Tibial nerve (tissue), 4 donors: ENCODE measurements around the gene NBAS. TPM values are rescaled to one million over a fixed set of nuclear protein-coding genes. Genes with fewer than 3 reads are reported as not detected.

Experiments
- DNase-seq, 2 donors: peaks; one replicate each; pipeline ENCODE4 v3.0.0-alpha.2; 2019; ENCODE audit warnings: low spot score in 2 of 2
- H3K27ac ChIP-seq, 4 donors: fragments of 200-600 bp; sonication (generic) in 3 of 4; one replicate each; pipeline ENCODE4 v1.5.1; 2017 to 2019; ENCODE audit warnings: mild to moderate bottlenecking in 1 of 4
- H3K27me3 ChIP-seq, 2 donors: fragments of 200-600 bp; sonication (generic) in 1 of 2; one replicate each; pipeline versions ENCODE4 v1.5.1 to v1.6.0; 2017 to 2019
- H3K36me3 ChIP-seq, 3 donors: fragments of 200-600 bp; sonication (generic); one replicate each; pipeline ENCODE4 v1.5.1; 2018 to 2019
- H3K4me1 ChIP-seq, 4 donors: fragments of 200-600 bp; sonication (generic) in 3 of 4; one replicate each; pipeline ENCODE4 v1.5.1; 2017 to 2019
- H3K4me3 ChIP-seq, 4 donors: fragments of 200-600 bp; sonication (generic) in 3 of 4; one replicate each; pipeline ENCODE4 v1.5.1; 2017 to 2019; ENCODE audit warnings: mild to moderate bottlenecking in 1 of 4, moderate library complexity in 1 of 4
- H3K9me3 ChIP-seq, 4 donors: fragments of 200-600 bp; sonication (generic) in 3 of 4; one replicate each; pipeline ENCODE4 v1.5.1; 2017 to 2019
- EP300 ChIP-seq, 2 donors: sonication (generic); formaldehyde crosslinking; IDR thresholded peaks; one replicate each; pipeline ENCODE4 v1.6.1; 2017; ENCODE audit warnings: antibody characterized with exemption in 2 of 2, mild to moderate bottlenecking in 1 of 2
- POLR2A ChIP-seq, 2 donors: fragments of 450-650 bp; IDR thresholded peaks; one replicate each; pipeline ENCODE4 v1.6.1; 2017; ENCODE audit warnings: antibody characterized with exemption in 2 of 2, mild to moderate bottlenecking in 2 of 2, moderate library complexity in 2 of 2
- WGBS, 2 donors: methylation state at CpG; one replicate each; pipeline ENCODE4 v1.1.5; 2018; 5-methylcytosine and 5-hydroxymethylcytosine counted together
- total RNA-seq, 4 donors: library from RNA; depleted of rRNA; stranded (reverse); fragments of >200 nt; gene quantifications; one replicate each; pipeline ENCODE4 v1.1.0, GENCODE V29; 2016
- TF ChIP-seq, protein P1 (sequence below), 5 experiments: fragments of 200-600 bp in 3 of 5; fragments of 450-650 bp in 2 of 5; sonication (generic) in 3 of 5; IDR thresholded peaks; one replicate each; pipeline ENCODE4 v1.5.1; 2016 to 2019; ENCODE audit warnings: antibody characterized with exemption in 5 of 5, mild to moderate bottlenecking in 3 of 5, moderate library complexity in 2 of 5

Gene NBAS
- total RNA-seq, 4 donors from 2014 or later, result 49.0 to 59.1 (median 55.1) TPM

DNA sequence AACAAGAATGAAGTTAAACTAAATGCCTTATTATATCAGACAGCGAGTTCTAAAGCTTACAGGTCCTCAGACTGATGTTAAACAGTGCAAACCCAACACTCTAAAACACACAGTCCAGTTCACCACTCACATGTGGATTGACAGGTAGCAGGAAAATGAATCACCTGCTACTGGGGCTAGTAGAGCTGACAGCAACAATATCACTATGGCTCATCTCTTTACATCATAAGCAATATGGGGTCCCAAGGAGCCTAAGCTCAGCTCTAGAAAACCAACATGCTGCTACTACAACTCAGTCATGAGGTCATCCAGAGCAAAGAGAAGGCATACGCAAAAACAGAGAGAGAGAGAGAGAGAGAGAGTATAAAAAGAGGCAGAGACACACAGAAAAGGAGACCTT, 145.4 kb downstream of the NBAS start:
- H3K4me3 ChIP-seq, result no peak overlapping the region
- DNase-seq, result no peak
- TF ChIP-seq, protein P1, sequence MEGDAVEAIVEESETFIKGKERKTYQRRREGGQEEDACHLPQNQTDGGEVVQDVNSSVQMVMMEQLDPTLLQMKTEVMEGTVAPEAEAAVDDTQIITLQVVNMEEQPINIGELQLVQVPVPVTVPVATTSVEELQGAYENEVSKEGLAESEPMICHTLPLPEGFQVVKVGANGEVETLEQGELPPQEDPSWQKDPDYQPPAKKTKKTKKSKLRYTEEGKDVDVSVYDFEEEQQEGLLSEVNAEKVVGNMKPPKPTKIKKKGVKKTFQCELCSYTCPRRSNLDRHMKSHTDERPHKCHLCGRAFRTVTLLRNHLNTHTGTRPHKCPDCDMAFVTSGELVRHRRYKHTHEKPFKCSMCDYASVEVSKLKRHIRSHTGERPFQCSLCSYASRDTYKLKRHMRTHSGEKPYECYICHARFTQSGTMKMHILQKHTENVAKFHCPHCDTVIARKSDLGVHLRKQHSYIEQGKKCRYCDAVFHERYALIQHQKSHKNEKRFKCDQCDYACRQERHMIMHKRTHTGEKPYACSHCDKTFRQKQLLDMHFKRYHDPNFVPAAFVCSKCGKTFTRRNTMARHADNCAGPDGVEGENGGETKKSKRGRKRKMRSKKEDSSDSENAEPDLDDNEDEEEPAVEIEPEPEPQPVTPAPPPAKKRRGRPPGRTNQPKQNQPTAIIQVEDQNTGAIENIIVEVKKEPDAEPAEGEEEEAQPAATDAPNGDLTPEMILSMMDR (IDR thresholded peaks at IDR 0.05), result no peak
- TF ChIP-seq EP300 (IDR thresholded peaks at IDR 0.05), result no peak
- TF ChIP-seq POLR2A (IDR thresholded peaks at IDR 0.05), result no peak
- H3K4me1 ChIP-seq, result no peaks in the 10 kb centered on the region
- 93 to 94% methylated on average over 2 of the region's 2 CpGs for WGBS, 2 donors
- H3K9me3 ChIP-seq, result no peaks in the 10 kb centered on the region
- peaks cover 0 to 75% (median 3%) of the 10 kb centered on the region in 3 donors for H3K36me3 ChIP-seq
- no peaks in the 10 kb centered on the region for H3K27me3 ChIP-seq
- H3K27ac ChIP-seq, result no peak overlapping the region

DNA sequence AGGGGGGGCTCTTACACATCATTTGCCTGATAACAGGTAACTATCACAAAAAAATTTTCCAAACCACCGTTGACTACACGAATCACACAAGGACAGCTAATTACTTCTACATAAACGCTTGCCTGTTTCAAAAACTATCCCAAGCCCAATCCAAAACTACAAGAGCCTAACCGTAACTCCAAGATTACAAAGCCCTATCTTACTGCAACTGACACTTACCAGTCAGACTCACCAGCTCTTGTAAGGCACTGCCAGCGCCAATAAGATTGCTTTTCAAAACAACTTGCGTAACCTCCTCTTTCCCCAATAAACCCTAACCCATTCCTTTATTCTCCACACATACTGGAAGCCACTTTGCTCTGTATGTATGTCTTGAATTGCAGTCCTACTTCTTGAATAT, 148.4 kb downstream of the NBAS start:
- H3K4me1 ChIP-seq, result no peaks in the 10 kb centered on the region

DNA sequence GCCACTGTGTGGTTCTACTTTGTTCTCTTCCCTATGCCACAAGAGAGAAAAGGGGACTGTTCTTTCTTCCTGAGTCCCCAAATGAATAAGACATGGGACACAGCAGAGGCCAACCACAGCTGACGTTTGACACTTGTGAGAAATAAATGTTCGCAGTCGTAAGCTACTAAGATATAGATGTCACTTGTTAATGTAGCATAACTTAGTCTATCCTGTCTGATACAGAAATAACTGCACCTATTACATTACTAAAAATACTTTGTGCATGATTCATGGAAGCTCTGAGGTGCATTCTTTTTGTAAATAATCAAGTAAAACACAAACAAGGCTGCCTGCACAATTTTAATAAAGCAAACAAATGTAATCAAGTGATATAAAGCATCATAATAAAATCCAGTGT, 148.8 kb downstream of the NBAS start:
- H3K4me1 ChIP-seq, result no peaks in the 10 kb centered on the region
- 88 to 91% methylated on average over 3 of the region's 3 CpGs for WGBS, 2 donors
- no peak overlapping the region for H3K4me3 ChIP-seq
- TF ChIP-seq, protein P1 (IDR thresholded peaks at IDR 0.05), result no peak
- TF ChIP-seq EP300 (IDR thresholded peaks at IDR 0.05) (no peak), POLR2A (IDR thresholded peaks at IDR 0.05) (no peak)
- DNase-seq, result no peak
- no peak overlapping the region for H3K27ac ChIP-seq
- no peaks in the 10 kb centered on the region for H3K9me3 ChIP-seq
- H3K27me3 ChIP-seq, result no peaks in the 10 kb centered on the region
- peaks cover 0 to 94% (median 1%) of the 10 kb centered on the region in 3 donors for H3K36me3 ChIP-seq

More for the DNA sequence above, 148.4 kb downstream of the NBAS start:
- no peaks in the 10 kb centered on the region for H3K27me3 ChIP-seq
- H3K4me3 ChIP-seq, result no peak overlapping the region
- TF ChIP-seq EP300 (IDR thresholded peaks at IDR 0.05) (no peak), POLR2A (IDR thresholded peaks at IDR 0.05) (no peak)
- TF ChIP-seq, protein P1 (IDR thresholded peaks at IDR 0.05), result no peak
- no peak for DNase-seq
- WGBS, 2 donors, result 92% methylated on average over 6 of the region's 6 CpGs
- no peaks in the 10 kb centered on the region for H3K9me3 ChIP-seq
- no peak overlapping the region for H3K27ac ChIP-seq
- H3K36me3 ChIP-seq, result peaks cover 0 to 90% (median 0%) of the 10 kb centered on the region in 3 donors

DNA sequence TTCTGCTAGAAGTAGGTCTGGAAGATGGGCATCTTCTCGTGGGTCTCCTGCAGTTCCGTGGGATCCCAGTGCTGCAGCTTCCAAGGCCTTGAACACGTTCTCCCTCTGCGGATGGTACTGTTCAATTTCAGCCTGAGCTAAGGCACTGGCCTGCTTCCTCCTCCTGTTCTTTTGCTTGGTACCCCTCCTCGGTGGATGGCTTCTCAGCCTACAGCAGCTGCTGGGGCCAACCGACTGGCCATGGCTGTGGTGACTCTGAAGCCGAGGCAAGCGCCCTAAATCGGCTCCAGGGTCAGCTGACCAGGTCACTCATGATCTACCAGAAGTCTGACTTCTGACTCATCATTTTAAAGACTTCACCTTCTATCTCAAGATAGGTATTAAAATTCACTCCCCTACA, 150.2 kb downstream of the NBAS start:
- H3K4me1 ChIP-seq, result no peaks in the 10 kb centered on the region
- 94 to 95% methylated on average over 9 of the region's 9 CpGs for WGBS, 2 donors
- H3K27ac ChIP-seq, result no peak overlapping the region
- H3K36me3 ChIP-seq, result peaks cover 0 to 85% (median 3%) of the 10 kb centered on the region in 3 donors
- TF ChIP-seq EP300 (IDR thresholded peaks at IDR 0.05) (no peak), POLR2A (IDR thresholded peaks at IDR 0.05) (no peak)
- TF ChIP-seq, protein P1 (IDR thresholded peaks at IDR 0.05), result no peak
- H3K9me3 ChIP-seq, result no peaks in the 10 kb centered on the region
- H3K27me3 ChIP-seq, result no peaks in the 10 kb centered on the region
- no peak overlapping the region for H3K4me3 ChIP-seq
- DNase-seq, result no peak

DNA sequence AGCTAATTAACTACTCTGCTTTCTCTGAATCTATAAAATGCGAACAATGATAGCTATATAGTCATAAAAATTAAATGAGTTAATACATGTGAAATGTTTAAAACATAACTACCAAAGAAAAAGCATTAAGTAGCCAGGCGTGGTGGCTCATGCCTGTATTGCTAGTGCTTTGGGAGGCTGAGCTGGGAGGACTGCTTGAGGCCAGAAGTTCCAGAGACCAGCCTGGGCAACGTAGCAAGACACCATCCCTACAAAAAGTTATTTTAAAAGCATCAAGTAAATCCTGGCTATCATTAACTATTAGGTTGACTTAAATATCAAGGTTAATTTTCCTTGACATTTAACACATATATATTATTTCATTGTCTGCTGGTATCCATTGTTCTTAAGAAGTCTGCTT, 152.4 kb downstream of the NBAS start:
- no peak for DNase-seq
- Histone ChIP-seq H3K4me1 (no peaks in the 10 kb centered on the region), H3K9me3 (no peaks in the 10 kb centered on the region), H3K36me3 (peaks cover 0 to 65% (median 3%) of the 10 kb centered on the region in 3 donors), H3K27ac (no peak overlapping the region), H3K4me3 (no peak overlapping the region), H3K27me3 (no peaks in the 10 kb centered on the region)
- WGBS, 2 donors, result 92 to 98% methylated on average over 3 of the region's 3 CpGs
- TF ChIP-seq, protein P1 (IDR thresholded peaks at IDR 0.05), result no peak
- TF ChIP-seq POLR2A (IDR thresholded peaks at IDR 0.05) (no peak), EP300 (IDR thresholded peaks at IDR 0.05) (no peak)
